Heart right ventricle (tissue), 16 donors: ENCODE results near the gene MAD1L1. TPM values are rescaled to one million over a fixed set of nuclear protein-coding genes. Genes with fewer than 3 reads are reported as not detected.

ENCODE experiments used
- ATAC-seq, 8 donors: fragments of 200-7000 bp; cut with Tn5 transposase; one replicate each; pipeline ENCODE4 v1.9.1; 2020; ENCODE audit warnings: mild to moderate bottlenecking in 8 of 8, moderate library complexity in 8 of 8, moderate number of reproducible peaks in 1 of 8
- DNase-seq, 2 donors: peaks; one replicate each; pipeline ENCODE4 v3.0.0-alpha.2; 2020
- H3K27ac ChIP-seq, 10 donors: fragments of 200-600 bp; sonication (generic) in 2 of 10; one replicate each; pipeline versions ENCODE4 v1.5.0 to v1.8.0; 2020 to 2022; ENCODE audit warnings: mild to moderate bottlenecking in 3 of 10
- H3K27me3 ChIP-seq, 7 donors: fragments of 200-600 bp; one replicate each; pipeline ENCODE4 v1.8.0; 2021 to 2022; ENCODE audit warnings: mild to moderate bottlenecking in 2 of 7
- H3K36me3 ChIP-seq, 9 donors: fragments of 200-600 bp; sonication (generic) in 1 of 9; one replicate each; pipeline versions ENCODE4 v1.5.0 to v1.8.0; 2020 to 2022; ENCODE audit warnings: mild to moderate bottlenecking in 2 of 9
- H3K4me1 ChIP-seq, 9 donors: fragments of 200-600 bp; sonication (generic) in 1 of 9; one replicate each; pipeline versions ENCODE4 v1.5.0 to v1.8.0; 2020 to 2022; ENCODE audit warnings: mild to moderate bottlenecking in 4 of 9
- H3K4me3 ChIP-seq, 10 donors: fragments of 200-600 bp; sonication (generic) in 2 of 10; one replicate each; pipeline versions ENCODE4 v1.5.0 to v1.8.0; 2020 to 2022; ENCODE audit warnings: mild to moderate bottlenecking in 7 of 10, moderate library complexity in 2 of 10
- H3K9me3 ChIP-seq, 11 donors: fragments of 200-600 bp in 10 of 11; sonication (generic) in 2 of 11; one replicate each; pipeline versions ENCODE4 v1.5.0 to v1.8.0; 2013 to 2022; ENCODE audit warnings: mild to moderate bottlenecking in 2 of 11, control low read depth in 1 of 11, moderate library complexity in 1 of 11
- CTCF ChIP-seq, 9 donors: fragments of 200-600 bp; sonication (generic) in 2 of 9; IDR thresholded peaks; one replicate each; pipeline versions ENCODE4 v1.5.0 to v1.8.0; 2021 to 2022; ENCODE audit warnings: antibody characterized with exemption in 9 of 9, mild to moderate bottlenecking in 5 of 9, moderate library complexity in 1 of 9
- WGBS, 2 donors: extraction: QIAGEN DNeasy Blood & Tissue Kit; methylation state at CpG; one replicate each; pipeline ENCODE4 v1.1.7; 2013; ENCODE audit warnings: inconsistent platforms in 1 of 2; 5-methylcytosine and 5-hydroxymethylcytosine counted together
- intact Hi-C, 10 donors: fragments of 100-400 bp; cut with DNase I; formaldehyde crosslinking; loops; one replicate each; pipeline versions ENCODE4 v1.11.1 to v1.14.2; 2022
- polyA plus RNA-seq, 2 donors: library from polyadenylated mRNA; stranded (reverse); fragments of 200-250 nt; gene quantifications; one replicate each; pipeline ENCODE4 v1.2.3, GENCODE V29; 2013
- total RNA-seq, 10 donors: library from RNA; stranded (reverse); fragmentation: NEBNext Ultra II Directional in 3 of 10; extraction: Animal tissue kit (Norgen Biotek cat#: 25700) in 3 of 10; gene quantifications; one replicate each; pipeline versions ENCODE4 v1.2.1 to v1.2.4, GENCODE V29; 2021 to 2023
- donor health status: Arrhythmogenic right ventricular cardiomyopathy.
- donor health status: ischemic (EF 13 %, LVEDD 7.1; RV severe dilation, severe dysfunction).
- donor health status: healthy with polysubstance abuse.
- donor health status: DM: no; HTN: yes; CAD: no.
- donor health status: DM: no; HTN: no; CAD: no.
- donor health status: ischemic (EF 25% LVEDD 6.9; RV normal size, moderate dysfunction).
- donor health status: ischemic (EF 25% LVEDD 5.7; RV mildly dilated, moderate dysfunction).
- donor health status: healthy.
- donor health status: DM: yes; HTN: yes; CAD: no.
- donor health status: Ischemic cardiomyopathy.
- donor health status: ischemic (EF 35%, LVEDD 5.7; RV mildly dilated, moderate dysfunction).
- donor health status: nonischemic (EF 11% LVEDD 7.7; RV severe dilation, severe dysfunction).
- donor health status: DM: yes; HTN: yes; CAD: no.
- donor health status: PGD.
- donor health status: ischemic (EF 29% LVEDD 5.4; RV normal size, mild dysfunction).
- donor health status: nonischemic (EF 23%, LVEDD 6.1; RV moderate dilation, normal function).

The MAD1L1 gene
- total and polyA plus RNA-seq, 12 donors: 13.8 to 46.8 (median 20.2) TPM

DNA sequence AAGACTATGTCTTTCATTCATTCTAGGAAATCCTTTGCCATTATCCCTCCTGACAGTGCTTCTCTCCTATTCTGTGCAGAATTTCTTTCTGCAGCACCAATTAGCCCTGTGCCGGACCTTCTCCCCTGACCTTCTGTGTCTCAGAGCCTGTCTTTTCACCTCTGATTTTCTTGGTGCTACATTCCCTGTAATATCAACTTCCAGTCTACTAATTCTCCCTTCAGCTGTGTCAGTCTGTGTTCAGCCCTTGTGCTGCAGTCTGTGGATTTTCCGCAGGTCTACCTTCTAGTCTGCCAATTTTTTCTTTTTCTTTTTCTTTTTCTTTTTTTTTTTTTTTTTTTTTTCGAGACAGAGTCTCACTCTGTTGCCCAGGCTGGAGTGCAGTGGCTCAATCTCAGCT lies 446.9 kb downstream of the MAD1L1 start:
- Histone ChIP-seq H3K27ac (no peak overlapping the region), H3K4me3 (no peak overlapping the region), H3K36me3 (no peaks in the 10 kb centered on the region), H3K27me3 (peaks cover 0 to 24% (median 0%) of the 10 kb centered on the region in 7 donors), H3K4me1 (no peaks in the 10 kb centered on the region), H3K9me3 (peaks cover 0 to 13% (median 6%) of the 10 kb centered on the region in 11 donors)
- ATAC-seq: no peak
- 88 to 90% methylated on average over 3 of the region's 3 CpGs for WGBS, 2 donors
- no peak for TF ChIP-seq CTCF (IDR thresholded peaks at IDR 0.05)
- no peak for DNase-seq
- intact Hi-C loops: no loop called here

GRCh38 chr7:1781369-1781768 lies 451.4 kb downstream of the MAD1L1 start:
- WGBS, 2 donors: 88 to 90% methylated on average over 12 of the region's 12 CpGs
- H3K4me1 ChIP-seq: no peaks in the 10 kb centered on the region

DNA sequence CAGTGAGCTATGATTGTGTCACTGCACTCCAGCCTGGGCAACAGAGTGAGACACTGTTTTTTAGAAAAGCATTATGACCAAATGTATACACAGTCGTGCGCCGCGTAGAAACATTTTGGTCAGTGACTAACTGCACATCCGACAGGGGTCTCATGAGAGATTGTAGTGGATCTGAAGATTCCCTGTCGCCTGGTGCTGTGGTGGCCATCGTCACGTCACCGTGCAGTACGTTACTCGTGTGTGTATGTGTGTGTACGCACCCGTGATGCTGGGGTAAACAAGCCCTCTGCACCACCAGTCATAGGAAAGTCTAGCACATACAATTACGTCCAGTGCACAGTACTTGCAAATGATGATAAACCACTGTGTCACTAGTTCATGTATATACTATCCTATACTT lies 453.3 kb downstream of the MAD1L1 start:
- TF ChIP-seq CTCF (IDR thresholded peaks at IDR 0.05): no peak

More at GRCh38 chr7:1781369-1781768, 451.4 kb downstream of the MAD1L1 start:
- Histone ChIP-seq H3K36me3 (no peaks in the 10 kb centered on the region), H3K27ac (no peak overlapping the region), H3K4me3 (no peak overlapping the region), H3K9me3 (peaks cover 0 to 19% (median 6%) of the 10 kb centered on the region in 11 donors), H3K27me3 (peaks cover 0 to 8% (median 0%) of the 10 kb centered on the region in 7 donors)
- DNase-seq (no peak), ATAC-seq (no peak)
- no peak for TF ChIP-seq CTCF (IDR thresholded peaks at IDR 0.05)
- intact Hi-C loops: no loop called here

DNA sequence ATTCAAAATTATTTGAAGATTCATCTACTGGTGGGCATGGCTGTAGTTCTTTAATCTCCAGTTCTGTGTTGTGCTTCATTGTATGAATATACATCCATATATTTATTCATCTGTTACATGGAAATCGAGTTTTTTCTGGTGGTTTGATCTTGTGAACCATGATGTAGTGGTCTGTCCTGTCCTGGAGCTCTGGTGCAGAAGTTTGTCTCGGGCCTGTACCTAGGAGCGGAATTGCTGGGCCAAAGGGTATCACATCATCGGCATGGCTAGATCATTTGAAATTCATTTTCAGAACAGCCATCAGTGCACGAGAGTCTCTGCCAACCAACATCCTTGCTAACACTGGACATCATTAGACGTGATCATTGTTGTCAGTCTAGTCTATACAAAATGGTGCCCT lies 455.6 kb downstream of the MAD1L1 start:
- Histone ChIP-seq H3K27ac (no peak overlapping the region), H3K27me3 (no peaks in the 10 kb centered on the region), H3K9me3 (peaks cover 0 to 22% (median 5%) of the 10 kb centered on the region in 11 donors), H3K36me3 (no peaks in the 10 kb centered on the region), H3K4me3 (no peak overlapping the region), H3K4me1 (no peaks in the 10 kb centered on the region)
- intact Hi-C loops: no loop called here
- no peak for TF ChIP-seq CTCF (IDR thresholded peaks at IDR 0.05)
- no peak for DNase-seq
- no peak for ATAC-seq
- WGBS, 2 donors: 77 to 81% methylated on average over 6 of the region's 6 CpGs

More for the DNA sequence above, 453.3 kb downstream of the MAD1L1 start:
- Histone ChIP-seq H3K27me3 (no peaks in the 10 kb centered on the region), H3K36me3 (no peaks in the 10 kb centered on the region), H3K4me3 (no peak overlapping the region), H3K4me1 (no peaks in the 10 kb centered on the region), H3K9me3 (peaks cover 0 to 22% (median 5%) of the 10 kb centered on the region in 11 donors), H3K27ac (no peak overlapping the region)
- intact Hi-C loops: no loop called here
- no peak for ATAC-seq
- DNase-seq: no peak
- 88 to 93% methylated on average over 14 of the region's 14 CpGs for WGBS, 2 donors
